GM21619 (cell line): ENCODE results near the gene HTRA1.

Experiments used
- ATAC-seq: cut with Tn5 transposase; IDR thresholded peaks from one replicate; pipeline ENCODE4 v1.9.1; 2021; ENCODE audit not compliant: unreplicated experiment

Gene HTRA1

GRCh38 chr10:122454603-122455080 is 6.7 kb upstream of the HTRA1 start, which contains the start of gene ARMS2:
TSS of gene ARMS2 (plus strand) at chr10:122454653. CDS start at chr10:122454728, 75 bp downstream.
- no peak for ATAC-seq

- ATAC-seq = no peak
These were observed 5.8 kb upstream of the HTRA1 start for GRCh38 chr10:122455376-122456079.

GRCh38 chr10:122457934-122458333 is 3.4 kb upstream of the HTRA1 start:
- ATAC-seq = no peak

- ATAC-seq = no peak
These were observed 2.7 kb upstream of the HTRA1 start for GRCh38 chr10:122458693-122459092.

GRCh38 chr10:122459561-122460273 is 1.6 kb upstream of the HTRA1 start:
- ATAC-seq = no peak

GRCh38 chr10:122460891-122461293 is 461 bp upstream of the HTRA1 start:
- no peak for ATAC-seq

- no peak for ATAC-seq
These were observed 578 bp downstream of the HTRA1 start for GRCh38 chr10:122461729-122462532.

- ATAC-seq = no peak
These were observed 1.4 kb downstream of the HTRA1 start for GRCh38 chr10:122462533-122463465.

GRCh38 chr10:122463466-122464249 is 2.3 kb downstream of the HTRA1 start:
- no peak for ATAC-seq

GRCh38 chr10:122464250-122464510 is 2.8 kb downstream of the HTRA1 start:
- ATAC-seq = no peak

GRCh38 chr10:122464586-122464985 is 3.2 kb downstream of the HTRA1 start:
- no peak for ATAC-seq

- ATAC-seq = no peak
These were observed 4.2 kb downstream of the HTRA1 start for GRCh38 chr10:122465401-122466040.

GRCh38 chr10:122466951-122467381 is 5.6 kb downstream of the HTRA1 start:
- no peak for ATAC-seq

- no peak for ATAC-seq
These were observed 6.3 kb downstream of the HTRA1 start for GRCh38 chr10:122467701-122468100.

- no peak for ATAC-seq
These were observed 7.1 kb downstream of the HTRA1 start for GRCh38 chr10:122468307-122468925.

GRCh38 chr10:122468926-122469781 is 7.8 kb downstream of the HTRA1 start:
- no peak for ATAC-seq

GRCh38 chr10:122469848-122470247 is 8.5 kb downstream of the HTRA1 start:
- ATAC-seq = no peak
